ENCODE data around the gene NNT.
"Not testable (repeated sequence)": the region's sequence is repeated elsewhere in the genome, so short reads cannot be mapped to it uniquely, and the experiment has no call there.

The NNT gene

GRCh38 chr5:43631182-43631910, 28.4 kb downstream of the NNT start:
- peak; percentile 81 for DNase-seq (ENCODE audit: low spot score)

GRCh38 chr5:43634621-43635020, 31.6 kb downstream of the NNT start:
- no peak for DNase-seq (ENCODE audit: low spot score)

- DNase-seq (ENCODE audit: low spot score) = no peak
These were observed 32.4 kb downstream of the NNT start for GRCh38 chr5:43635374-43635773.

- DNase-seq (ENCODE audit: low spot score) = no peak
These were observed 33.1 kb downstream of the NNT start for GRCh38 chr5:43636076-43636475.

GRCh38 chr5:43637416-43637815, 34.4 kb downstream of the NNT start:
- DNase-seq (ENCODE audit: low spot score) = no peak

GRCh38 chr5:43638107-43638506, 35.1 kb downstream of the NNT start:
- DNase-seq (ENCODE audit: low spot score) = no peak

- no peak for DNase-seq (ENCODE audit: low spot score)
These were observed 35.6 kb downstream of the NNT start for GRCh38 chr5:43638546-43638945.

GRCh38 chr5:43639566-43639965, 36.6 kb downstream of the NNT start:
- no peak for DNase-seq (ENCODE audit: low spot score)

- no peak for DNase-seq (ENCODE audit: low spot score)
These were observed 39.4 kb downstream of the NNT start for GRCh38 chr5:43642428-43642827.

GRCh38 chr5:43643327-43643726, 40.3 kb downstream of the NNT start:
- no peak for DNase-seq (ENCODE audit: low spot score)

- DNase-seq (ENCODE audit: low spot score) = peak; percentile 67
These were observed 40.8 kb downstream of the NNT start for GRCh38 chr5:43643750-43644149.

GRCh38 chr5:43646992-43647391, 44.0 kb downstream of the NNT start:
- no peak for DNase-seq (ENCODE audit: low spot score)

GRCh38 chr5:43647789-43648188, 44.8 kb downstream of the NNT start:
- no peak for DNase-seq (ENCODE audit: low spot score)

- DNase-seq (ENCODE audit: low spot score) = no peak
These were observed 45.6 kb downstream of the NNT start for GRCh38 chr5:43648499-43649124.

- no peak for DNase-seq (ENCODE audit: low spot score)
These were observed 46.3 kb downstream of the NNT start for GRCh38 chr5:43649256-43649655.

GRCh38 chr5:43652537-43653302, 49.7 kb downstream of the NNT start:
- no peak for DNase-seq (ENCODE audit: low spot score)

GRCh38 chr5:43658509-43658908, 55.5 kb downstream of the NNT start:
- no peak for DNase-seq (ENCODE audit: low spot score)

- DNase-seq (ENCODE audit: low spot score) = no peak
These were observed 56.1 kb downstream of the NNT start for GRCh38 chr5:43659075-43659474.

- DNase-seq (ENCODE audit: low spot score) = peak; percentile 26
These were observed 58.1 kb downstream of the NNT start for GRCh38 chr5:43661102-43661501.

- DNase-seq (ENCODE audit: low spot score) = no peak
These were observed 60.9 kb downstream of the NNT start for GRCh38 chr5:43663916-43664315.

- DNase-seq (ENCODE audit: low spot score) = no peak
These were observed 61.6 kb downstream of the NNT start for GRCh38 chr5:43664501-43665040.

- not testable (repeated sequence) for DNase-seq (ENCODE audit: low spot score)
These were observed 62.8 kb downstream of the NNT start for GRCh38 chr5:43665749-43666148.

GRCh38 chr5:43666728-43667127, 63.7 kb downstream of the NNT start:
- not testable (repeated sequence) for DNase-seq (ENCODE audit: low spot score)
